ENCODE measurements around the gene TEX19.

The TEX19 gene, protein sequence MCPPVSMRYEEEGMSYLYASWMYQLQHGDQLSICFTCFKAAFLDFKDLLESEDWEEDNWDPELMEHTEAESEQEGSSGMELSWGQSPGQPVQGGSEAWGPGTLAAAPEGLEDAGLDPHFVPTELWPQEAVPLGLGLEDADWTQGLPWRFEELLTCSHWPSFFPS

DNA sequence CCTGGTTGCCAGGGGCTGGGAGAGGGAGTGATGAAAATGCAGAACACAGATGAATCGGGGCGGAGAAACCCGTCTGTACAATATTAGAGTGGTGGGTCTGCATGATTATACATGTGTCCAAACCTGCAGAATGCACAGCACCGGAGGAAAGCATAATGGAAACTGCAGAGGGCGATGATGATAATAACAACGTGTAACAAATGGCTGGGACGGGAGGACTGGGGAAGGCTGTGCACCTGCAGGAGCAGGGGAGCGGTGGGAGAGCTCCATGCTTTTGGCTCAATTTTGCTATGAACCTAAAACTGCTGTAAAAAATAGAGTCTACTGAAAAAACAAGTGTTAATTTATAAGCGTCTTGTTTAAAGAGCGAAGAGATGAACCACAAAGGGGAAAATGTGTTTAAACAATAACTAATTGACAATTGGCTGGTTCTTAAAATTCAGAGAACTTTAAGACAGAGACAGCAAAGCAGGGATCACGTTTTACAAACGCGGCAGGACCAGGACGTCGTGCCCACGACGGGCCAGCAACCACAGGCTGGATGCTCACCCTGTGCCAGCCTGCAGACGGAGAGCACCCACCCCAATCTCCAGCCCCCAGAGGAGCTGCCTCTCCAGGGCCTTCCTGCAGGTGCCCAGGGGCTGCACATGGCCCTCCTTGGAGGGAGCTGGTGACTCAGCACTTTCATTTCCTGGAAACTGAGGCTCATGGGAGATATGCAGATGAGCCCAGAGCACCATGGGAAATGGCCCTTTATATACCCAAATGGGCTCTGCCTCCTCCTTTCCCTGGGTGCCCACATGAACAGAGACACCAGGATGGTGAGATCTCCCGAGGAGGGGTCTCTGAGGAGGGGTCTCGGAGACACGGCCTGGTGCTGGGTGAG lies at the start of gene TEX19:
Gene TEX19 (plus strand): TSS at position 783 of the 886 bp plus-strand sequence. CDS start 2,904 bp downstream, outside the sequence.
- no peak for DNase-seq (ENCODE audit: low read depth)

DNA sequence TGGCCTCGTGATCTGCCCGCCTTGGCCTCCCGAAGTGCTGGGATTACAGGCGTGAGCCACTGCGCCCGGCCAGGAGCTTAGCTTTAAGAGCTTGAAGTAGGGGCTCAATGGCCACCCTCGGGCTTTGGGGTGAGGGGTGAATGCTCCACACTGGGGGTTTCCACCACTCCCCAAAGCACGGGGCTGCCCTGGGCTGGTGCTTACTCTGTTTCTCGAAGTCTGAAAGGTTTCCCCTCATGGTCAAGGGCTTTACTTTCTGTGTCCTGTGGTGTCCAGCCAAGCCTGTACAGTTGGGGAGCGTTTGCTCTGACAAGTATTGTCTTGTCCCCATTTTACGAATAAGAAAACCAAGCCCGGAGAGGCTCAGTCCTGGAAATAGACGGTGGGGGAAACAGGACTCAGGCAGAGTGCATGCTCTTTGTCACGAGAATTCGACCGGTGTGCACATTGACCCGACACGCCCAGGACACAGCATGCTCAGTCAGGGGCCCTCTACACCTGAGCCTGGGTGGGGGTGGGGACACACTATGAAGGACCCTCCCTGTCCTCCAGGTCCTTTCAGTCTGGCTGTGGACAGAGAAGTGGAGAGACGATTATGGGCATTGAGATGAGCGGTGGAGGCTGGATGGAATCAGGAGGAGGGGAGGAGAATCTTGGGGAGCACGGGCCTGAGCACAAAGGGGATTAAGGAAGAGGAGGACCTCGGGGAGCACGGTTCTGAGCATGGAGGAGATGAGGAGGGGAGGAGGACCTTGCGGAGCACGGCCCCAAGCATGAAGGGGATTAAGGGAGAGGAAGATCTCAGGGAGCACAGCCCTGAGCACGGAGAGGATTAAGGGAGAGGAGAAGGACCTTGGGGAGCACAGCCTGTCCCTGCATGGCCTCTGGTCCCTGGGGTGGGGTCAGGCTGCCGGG lies 49.1 kb upstream of the TEX19 start:
- no peak for DNase-seq (ENCODE audit: low read depth)

DNA sequence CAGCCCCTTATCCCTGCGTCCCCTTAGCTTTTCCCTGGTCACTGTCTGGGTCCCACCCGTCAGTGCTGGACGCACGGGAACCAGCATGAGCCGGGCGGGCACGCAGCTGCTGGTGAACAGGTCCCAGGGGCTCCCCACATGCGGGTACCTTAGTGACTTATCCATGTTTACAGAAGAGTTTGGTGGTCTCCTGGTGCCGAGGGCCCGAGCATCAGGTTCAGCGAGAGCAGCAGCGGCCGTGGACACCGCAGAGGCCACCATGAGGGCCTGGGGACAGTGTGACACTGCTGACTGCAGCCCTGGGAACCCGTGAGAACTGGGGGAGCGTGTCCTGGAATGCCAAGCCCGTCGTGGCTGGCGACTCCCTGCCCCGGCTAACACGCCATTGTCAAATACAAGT lies 48.2 kb upstream of the TEX19 start:
- DNase-seq (ENCODE audit: low read depth): no peak

DNA sequence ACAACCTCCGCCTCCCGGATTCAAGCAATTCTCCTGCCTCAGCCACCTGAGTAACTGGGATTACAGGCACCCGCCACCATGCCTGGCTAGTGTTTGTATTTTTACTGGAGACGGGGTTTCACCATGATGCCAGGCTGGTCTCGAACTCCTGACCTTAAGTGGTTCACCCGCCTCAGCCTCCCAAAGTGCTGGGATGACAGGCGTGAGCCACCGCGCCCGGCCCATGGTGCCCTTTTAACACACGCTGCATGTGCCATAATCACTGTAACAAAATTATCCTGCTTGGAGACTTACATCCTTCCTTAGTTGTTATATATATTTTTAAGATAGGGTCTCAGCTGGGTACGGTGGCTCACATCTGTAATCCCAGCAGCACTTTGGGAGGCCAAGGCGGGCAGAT lies 47.1 kb upstream of the TEX19 start:
- DNase-seq (ENCODE audit: low read depth): no peak

DNA sequence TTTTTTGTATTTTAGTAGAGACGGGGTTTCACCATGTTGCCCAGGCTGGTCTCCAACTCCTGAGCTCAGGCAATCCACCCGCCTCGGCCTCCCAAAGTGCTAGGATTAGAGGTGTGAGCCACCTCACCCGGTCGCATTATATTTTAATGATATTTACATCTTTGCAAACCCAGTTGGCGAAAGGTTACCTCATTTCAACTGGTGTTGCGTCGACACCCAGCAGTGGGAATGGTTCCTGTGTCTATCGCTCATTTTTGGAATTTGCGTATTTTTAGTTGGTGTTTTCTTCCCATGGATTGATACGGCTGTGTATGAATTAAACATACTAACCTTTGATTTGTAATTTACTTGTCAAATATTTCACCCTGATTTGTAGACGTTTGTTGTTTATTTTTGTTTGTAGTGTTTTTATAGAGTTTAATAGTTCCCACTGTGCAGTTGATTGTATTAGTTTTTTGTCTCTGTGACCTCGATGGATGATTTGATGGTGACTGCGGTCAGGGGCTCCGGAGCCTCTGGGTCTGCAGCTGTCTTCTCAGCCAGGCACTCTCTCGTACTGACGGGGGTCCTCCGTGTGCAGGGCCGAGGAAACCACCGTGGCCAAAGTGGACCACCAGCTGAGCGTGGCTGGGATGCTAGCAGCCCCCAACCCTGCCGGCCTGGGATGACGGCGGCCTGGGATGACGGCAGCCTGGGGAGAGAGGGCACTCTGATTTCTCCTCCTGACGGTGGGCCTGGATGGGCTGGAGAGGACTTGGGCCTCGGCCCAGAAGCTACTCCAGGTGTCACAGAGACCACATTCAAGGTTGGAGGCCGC lies 45.6 kb upstream of the TEX19 start:
- no peak for DNase-seq (ENCODE audit: low read depth)

DNA sequence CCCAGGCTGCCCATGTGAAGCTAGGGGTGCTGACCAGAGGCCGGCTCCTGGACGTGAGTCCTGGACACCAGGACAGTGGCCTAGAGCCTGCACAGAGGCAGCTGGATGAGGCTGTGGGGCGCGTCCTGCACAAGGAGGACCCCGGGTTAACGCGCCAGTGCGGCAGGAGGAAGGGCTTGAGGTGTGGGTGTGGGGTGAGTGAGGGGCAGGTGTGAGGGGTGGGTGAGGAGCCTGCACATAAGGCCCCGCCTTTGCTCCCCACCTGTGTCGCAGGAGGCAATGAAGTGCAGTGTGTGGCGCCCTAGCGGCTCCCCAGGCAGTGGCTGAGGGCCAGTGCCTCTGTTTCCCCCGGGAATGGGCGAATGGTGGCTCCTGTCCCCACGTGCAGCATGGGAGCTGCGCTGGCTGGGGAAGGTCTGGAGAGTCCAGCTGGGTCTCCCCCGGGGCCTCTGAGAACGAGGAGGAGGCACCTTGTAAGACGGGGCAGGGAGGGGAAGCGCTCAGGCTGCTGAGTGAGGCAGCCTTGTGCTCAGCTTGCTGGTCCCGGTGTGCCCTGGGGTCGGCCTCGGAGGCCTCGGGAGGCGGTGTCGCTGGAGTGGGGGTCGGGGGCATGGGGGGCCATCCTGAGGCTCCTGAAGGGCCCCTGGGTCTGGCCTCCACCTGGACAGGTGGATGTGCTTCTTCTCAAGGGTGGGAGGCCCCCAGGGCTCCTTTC lies 44.9 kb upstream of the TEX19 start:
- DNase-seq (ENCODE audit: low read depth): no peak

DNA sequence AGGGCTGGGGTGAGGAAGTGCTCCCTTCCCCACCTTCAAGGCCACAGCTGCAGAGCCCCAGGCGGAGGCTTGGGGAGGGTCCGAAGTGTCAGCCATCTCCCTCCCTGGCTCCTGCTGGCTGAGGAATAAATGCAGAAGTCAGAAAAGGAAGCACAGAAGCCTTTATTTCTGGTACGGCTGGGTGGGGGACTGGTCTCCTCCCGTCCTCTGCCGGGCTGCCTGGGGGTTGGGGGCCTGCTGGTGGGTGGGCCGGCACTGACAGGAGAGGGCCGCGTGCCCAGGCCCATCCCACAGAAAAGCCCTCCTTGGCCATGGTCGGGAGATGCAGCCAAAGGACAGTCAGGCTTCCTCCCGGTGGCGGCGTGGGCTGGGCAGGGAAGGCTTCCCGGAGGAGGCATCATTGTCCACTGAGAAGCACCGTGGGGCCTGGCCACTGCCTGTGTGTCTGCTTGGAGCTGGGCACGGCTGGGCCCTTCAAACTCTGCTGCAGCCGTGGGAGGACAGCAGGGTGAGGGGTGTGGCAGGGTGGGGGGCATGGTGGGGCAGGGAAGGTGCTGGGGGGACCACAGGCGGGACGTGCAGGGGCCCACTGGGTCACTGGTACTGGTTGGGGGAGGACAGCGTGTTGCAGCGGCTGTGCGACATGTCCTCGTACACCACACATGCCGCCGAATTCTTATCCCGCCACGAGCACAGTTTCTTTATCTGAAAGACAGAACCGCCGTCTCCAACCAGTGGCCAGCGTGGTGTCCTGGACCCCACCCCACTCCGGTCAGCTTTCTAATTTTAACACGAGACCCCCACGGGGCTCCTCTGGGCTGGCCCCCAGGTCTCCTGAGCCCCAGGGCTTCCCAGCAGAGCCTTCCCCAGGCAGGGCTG lies 44.1 kb upstream of the TEX19 start:
- no peak for DNase-seq (ENCODE audit: low read depth)

DNA sequence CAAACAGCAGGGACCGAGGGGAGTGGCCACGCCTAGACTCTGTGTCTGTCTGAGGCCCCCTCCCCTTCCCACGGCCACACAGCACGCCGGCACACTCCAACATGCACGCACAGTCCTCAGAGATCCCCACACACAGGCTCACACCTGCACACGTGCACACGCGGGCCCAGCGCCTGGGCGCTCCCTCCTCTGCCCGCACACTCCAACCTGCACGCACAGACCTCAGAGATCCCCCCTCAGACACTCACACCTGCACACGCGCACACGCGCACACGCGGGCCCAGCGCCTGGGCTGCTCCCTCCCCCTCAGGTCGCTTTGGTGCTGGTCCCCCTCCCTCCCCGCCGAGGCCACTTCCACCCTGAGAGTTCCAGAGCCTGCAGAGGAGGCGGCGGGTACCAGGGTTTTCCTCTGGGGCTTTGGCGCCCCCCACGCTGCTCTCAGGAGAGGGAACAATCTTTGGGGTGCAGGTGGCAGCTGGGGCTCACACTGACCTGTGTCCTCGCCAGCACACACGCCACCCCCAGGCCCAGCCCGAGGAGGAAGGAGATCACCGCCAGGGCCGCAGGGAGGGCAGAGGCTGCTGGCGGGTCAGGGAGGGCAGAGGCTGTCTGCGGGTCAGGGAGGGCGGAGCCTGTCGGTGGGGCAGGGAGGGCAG lies 43.2 kb upstream of the TEX19 start:
- no peak for DNase-seq (ENCODE audit: low read depth)

DNA sequence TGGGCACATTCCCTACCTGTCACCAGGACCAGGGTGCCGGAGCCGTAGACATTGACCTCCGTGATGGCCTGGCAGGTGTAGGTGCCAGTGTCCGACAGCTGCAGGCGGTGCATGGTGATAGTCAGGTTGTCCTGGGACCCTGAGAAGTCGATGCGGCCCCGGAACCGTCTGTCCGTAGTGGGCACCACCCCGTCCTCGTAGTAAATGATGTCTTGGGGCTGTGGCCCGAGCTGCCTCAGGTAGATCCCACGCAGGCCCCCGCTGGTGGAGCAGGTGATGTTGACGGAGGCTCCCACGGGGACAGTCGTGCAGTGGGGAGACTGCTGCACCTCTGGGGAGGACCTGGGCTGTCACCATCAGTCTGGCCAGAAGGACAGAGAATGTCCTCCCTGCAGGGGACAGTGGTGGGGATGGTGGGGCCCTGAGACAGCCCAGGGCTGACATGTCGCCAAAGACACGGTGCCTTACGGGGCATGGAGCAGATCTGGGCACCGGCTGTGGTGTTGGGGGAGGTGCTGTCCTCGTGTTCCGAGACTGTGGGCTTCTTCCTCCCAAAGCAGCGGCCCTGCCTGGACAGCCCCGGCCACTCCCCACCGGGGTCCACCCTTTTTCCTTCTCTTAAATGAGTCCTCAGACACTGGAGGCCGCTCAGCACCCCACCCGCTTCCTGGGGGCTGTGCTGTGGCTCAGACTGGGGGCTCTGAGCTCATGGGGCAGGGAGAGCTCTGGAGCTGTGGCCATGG lies 42.2 kb upstream of the TEX19 start:
- no peak for DNase-seq (ENCODE audit: low read depth)

DNA sequence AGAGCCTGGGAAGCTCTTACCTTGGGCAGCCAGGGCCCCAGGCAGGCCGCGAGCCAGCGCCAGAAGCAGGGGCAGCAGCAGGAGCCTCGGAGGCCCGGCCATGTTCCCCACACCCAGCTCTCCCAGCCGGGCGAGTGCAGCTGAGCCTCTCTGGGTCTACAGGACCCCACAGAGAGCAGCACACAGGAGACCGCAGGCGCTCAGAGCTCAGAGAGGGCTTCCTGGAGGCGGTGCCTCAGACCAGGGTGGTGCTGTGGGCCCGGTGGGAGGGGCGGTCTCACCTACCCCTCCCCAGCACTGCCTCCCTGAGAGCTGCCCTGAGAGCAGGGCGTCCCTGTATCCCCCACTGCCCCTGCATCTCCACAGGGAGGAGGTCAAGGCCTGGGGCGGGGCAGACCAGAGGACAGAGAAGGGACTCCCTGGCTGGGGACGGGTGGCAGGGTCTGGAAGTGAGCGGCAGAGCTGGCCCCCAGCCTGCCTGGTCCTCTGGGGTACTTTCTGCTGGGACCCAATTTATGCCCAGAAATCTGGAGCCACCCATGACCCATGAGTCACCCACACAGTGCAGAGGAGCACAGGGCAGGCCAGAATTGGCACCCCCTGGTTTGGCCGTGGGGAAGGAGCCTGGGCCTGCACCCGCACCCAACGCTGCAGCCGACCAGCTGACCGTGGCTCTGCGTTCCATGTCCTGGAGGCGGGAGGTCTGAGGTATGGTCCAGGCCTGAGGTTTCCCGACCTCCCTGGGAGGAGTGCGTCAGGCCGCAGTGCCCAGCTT lies 41.5 kb upstream of the TEX19 start, which contains the start of gene CD7:
Gene CD7 (minus strand): TSS at position 215 of the 775 bp plus-strand sequence. CDS start 113 bp downstream, at position 102.
- no peak for DNase-seq (ENCODE audit: low read depth)

DNA sequence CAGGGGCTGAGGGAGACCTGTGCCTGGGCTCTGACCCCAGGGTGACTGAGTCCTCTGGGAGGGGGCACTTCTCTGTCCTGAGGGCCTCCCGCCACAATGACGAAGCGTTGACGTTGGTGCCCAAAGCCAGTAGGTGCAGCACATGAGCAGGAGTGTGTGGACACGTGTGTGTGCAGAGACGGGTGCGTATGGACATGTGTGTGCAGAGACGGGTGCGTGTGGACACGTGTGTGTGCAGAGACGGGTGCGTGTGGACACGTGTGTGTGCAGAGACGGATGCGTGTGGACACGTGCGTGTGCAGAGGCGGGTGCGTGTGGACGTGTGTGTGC lies 40.9 kb upstream of the TEX19 start:
- DNase-seq (ENCODE audit: low read depth): no peak

DNA sequence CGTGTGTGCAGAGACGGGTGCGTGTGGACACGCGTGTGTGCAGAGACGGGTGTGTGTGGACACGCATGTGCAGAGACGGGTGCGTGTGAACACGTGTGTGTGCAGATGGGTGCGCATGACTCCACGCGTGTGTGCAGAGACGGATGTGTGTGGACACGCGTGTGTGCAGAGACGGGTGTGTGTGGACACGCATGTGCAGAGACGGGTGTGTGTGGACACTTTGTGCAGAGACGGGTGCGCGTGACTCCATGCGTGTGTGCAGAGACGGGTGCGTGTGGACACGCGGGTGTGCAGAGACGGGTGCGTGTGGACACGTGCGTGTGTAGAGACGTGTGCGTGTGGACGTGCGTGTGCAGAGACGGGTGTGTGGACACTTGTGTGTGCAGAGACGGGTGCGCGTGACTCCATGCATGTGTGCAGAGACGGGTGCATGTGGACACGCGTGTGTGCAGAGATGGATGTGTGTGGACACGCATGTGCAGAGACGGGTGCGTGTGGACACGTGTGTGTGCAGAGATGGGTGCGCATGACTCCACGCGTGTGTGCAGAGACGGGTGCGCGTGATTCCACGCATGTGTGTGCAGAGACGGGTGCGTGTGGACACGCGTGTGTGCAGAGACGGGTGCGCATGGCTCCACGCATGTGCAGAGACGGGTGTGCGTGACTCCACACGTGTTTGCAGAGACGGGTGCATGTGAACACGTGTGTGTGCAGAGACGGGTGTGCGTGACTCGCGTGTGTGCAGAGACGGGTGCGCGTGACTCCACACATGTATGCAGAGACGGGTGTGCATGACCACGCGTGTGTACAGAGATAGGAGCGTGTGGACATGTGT lies 40.1 kb upstream of the TEX19 start:
- DNase-seq (ENCODE audit: low read depth): no peak

DNA sequence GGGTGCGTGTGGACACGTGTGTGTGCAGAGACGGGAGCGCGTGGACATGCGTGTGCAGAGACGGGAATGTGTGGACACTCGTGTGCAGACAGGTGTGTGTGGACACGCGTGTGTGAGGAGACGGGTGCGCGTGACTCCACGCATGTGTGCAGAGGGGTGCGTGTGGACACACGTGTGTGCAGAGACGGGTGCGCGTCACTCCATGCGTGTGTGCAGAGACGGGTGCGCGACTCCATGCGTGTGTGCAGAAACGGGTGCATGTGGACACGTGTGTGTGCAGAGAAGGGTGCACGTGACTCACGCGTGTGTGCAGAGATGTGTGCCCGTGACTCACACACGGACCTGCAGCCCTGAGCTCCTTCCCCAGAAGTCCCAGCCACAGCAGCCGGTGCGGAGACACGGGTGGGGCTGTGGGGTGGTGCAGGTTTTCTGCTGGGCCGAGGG lies 39.4 kb upstream of the TEX19 start:
- no peak for DNase-seq (ENCODE audit: low read depth)

DNA sequence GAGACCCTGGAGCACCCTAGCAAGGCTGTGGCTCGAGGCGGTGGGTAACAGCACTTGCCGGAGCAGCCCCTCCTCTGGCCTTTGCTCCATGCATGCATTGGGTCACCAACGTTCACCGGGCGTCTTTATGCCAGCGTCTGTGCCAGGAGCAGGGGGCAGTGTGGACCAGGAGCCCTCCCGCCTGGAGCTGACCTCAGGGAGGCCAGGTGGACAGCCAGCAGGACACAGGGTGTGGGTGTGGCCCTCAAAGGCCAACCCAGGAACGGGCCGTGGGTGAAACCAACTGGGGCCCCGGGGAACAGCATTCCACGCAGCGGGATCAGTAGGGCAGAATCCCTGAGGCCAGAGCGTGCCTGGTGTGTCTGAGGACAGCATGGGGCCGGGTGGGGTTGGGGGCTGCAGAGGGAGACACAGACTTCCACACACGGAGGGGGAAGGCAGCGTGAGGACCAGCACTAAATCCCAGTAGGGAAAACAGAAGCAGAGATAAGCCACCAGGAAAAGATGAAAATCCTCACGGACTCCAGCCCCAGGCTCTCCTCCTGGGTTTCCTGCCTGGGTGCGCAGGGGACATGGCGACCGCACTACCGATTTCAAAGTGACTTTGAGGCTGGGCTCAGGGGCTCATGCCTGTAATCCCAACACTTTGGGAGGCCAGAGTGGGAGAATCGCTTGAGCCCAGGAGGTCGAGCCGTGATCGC lies 38.8 kb upstream of the TEX19 start:
- no peak for DNase-seq (ENCODE audit: low read depth)

DNA sequence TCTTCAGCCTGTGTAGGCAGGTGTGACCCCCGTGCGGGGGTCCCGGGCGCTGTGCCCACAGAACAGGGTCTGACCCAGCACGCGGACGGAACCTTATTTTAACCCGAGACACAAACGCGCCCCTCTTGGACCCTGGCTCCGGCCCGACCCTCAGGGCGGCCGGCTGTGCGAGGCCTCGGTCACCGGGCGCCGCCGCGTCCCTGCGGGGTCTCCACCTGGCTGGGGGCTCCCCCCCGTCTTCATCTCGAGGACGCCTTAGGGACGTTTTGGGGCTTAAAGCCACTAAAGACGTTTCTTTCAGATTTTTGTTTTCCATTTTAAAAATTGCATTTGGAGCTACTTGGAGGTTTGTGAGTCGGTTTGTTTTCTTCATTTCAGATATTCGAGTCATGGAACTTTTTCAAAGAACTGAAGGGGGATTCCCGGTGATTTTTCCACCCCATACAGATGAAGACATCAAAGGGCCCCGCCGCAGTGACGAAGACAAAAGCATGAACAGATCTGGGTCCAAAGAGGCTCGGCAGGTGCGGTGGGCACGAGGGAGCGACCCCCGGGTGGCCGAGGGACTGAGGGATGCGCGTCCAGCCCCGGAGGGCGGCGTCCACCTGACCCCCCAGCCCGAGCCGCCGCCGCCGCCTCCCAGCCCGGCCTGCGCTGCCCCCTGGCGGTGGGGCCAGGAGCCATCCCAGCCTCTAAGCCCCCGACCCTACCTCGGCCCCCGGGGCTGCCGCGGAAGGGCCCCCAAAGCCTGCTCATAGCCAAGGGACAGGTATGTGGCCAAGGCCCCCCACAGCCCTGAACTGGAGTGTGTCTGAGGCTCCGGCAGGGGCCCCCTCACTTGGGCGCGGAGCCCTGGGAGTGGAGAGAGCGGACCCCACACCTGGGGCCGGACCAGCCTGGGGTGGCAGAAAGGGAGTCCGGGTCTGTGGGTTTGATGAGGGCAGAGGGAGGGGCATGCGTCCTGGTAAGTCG lies 37.8 kb upstream of the TEX19 start:
- DNase-seq (ENCODE audit: low read depth): peak; percentile 55
